GM21447 (cell line): ENCODE results near the gene CHKB.
"Not testable (repeated sequence)": the region's sequence is repeated elsewhere in the genome, so short reads cannot be mapped to it uniquely, and the experiment has no call there.

Experiments
- ATAC-seq: cut with Tn5 transposase; IDR thresholded peaks from one replicate; pipeline ENCODE4 v1.9.1; 2021; ENCODE audit not compliant: unreplicated experiment

CHKB gene

DNA sequence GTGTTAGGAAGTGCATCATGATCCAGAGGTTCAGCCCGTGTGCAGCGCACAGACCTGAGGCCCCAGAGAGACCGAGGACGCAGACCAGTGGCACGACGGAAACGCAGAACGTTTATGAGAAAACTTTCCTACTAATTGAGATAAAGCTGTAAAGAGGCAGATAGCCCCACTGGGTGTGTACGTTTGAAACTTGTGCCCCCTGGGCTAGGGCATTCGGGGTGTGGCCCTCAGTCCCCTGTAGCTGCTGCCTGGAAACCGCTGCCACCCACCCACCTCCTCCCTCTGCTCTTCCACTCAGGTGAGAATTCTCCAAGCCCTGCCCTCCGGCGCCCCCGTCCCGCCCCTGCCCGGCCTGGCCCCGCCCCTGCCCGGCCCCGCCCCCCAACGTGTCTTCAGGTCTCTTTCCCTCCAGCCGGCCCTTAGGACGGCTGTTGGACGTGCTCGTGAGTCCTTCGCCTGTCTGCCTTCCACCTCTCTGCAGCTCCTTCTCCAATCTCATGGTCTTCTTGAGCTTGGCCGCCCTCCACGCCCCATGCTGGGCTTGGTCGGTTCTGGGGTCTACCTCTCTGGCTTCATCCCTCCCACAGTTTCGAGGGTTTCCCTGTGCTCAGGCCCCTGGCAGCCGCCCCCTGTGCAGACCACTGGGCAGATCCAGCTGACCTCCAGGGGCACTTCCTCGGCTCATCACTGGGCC lies 30.0 kb upstream of the CHKB start:
- no peak for ATAC-seq

DNA sequence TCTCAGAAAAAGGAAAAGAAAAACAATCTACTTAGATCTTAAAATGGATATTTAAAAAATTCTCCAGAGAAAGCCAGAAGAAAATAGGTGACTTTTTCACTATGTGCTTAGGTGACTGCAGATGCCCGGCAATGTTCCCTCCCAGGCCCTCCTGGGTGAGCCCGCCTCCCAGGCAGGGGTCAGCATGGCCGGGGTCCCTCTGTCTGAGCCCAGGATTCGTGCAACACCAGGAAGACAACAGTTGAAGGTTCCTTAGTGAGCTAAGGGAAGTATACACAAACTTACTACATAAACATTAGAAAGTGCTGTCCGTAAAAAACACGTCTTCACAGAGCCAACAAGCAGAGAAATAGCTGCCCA lies 29.5 kb upstream of the CHKB start:
- no peak for ATAC-seq

DNA sequence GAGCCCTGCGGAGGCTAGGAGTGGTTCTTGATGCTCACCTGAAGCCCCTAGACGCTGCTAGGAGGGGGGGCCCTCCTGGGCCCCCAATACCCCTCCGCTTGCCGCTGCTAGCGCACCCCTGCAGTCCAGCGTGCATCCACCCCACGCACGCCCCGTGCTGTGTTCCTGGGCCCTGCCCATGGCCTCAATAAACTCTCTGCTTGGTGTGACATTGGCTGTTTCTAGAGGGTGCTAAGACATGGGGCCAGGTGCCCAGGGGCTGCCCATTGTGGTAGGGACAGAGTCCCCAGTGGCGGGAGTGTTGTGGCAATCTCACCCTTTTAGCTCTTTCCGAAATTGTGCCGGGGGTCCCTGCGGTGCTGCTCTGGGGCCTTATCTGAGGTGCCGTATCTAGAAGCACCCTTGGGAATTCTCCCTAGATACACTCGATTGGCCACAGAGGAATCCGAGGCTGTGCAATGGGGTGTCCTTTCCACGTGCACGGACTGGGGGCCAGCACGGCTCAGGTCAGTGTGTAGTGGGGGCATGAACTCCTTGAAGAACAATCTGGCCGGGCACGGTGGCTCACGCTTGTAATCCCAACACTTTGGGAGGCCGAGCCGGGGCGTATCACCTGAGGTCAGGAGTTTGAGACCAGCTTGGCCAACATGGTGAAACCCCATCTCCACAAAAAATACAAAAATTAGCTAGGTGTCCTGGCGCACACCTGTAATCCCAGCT lies 28.9 kb upstream of the CHKB start:
- ATAC-seq, result no peak

DNA sequence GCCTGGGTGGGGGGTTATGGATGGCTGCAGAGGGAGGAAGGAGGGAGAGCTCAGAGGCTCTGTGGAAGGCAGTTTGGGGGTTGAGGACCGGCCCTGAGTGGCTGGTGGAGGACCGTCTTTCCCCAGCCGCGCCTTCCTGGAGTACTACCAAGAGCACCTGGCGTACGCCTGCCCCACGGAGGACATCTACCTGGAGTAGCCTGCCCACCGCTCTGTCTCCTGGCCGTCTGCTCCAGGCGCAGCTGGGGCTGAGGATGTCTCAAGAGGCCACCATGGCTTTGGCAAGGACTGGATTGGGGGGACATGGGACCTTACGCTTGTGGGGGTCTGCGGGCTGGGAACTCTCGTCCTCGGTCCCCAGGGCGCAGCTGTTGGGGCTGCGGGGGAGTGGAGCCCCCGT lies 27.9 kb upstream of the CHKB start:
- no peak for ATAC-seq

DNA sequence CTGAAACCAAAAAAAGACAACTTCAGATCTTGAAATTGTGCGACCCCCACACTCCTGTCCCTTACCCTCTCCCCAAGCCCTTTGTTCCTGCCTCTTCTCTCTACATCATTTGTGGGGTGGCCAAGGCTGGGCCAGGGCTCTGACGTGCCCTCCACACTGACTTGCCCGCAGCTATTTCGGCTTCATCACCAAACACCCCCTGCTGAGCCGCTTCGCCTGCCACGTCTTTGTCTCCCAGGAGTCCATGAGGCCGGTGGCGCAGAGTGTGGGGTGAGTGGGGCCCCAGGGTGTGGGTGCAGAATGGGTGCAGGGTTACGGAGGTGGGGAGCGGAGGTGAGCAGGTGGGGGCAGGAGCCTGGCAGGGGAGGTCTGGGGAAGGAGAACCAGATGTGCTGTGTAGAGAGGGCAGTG lies 27.4 kb upstream of the CHKB start:
- ATAC-seq, result no peak

DNA sequence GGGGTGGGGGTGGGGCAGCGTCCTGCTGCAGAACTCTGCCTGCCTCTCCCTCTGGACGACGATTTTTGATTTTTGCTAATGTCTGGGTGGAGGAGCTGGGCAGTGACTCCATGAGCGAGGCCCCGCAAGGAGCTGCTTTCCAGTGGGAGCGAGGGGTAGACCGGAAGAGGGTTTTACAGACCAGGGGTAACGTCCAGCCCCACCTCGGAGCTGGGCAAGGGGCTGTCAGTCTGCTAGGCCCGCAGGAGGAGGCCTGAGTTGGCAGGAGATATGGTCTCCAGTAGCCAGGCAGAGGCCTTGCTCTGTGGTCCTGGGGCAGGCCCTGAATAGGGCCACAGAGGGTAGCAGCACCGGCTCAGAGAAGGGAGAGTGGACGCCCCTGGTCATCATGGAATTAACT lies 26.9 kb upstream of the CHKB start:
- ATAC-seq, result no peak

DNA sequence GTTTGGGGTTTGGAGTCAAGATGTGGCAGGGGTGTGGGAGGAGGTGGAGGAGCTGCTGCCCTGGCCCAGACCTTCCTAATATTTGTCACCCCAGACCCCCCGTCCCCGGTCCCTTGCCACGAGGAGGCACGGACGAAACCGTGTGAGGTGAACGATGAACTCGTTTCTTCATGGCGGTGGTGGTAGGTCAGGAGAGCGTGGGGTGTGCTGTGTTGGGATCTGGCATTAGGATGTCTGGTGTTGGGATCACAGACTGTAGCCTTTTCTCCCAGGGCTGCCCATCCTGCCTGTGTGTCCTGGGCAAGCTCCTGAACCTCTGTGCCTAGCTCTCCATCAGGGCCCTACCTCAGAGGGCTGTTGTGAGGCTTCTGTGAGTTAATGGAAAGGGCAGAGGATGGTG lies 26.3 kb upstream of the CHKB start:
- ATAC-seq, result no peak

DNA sequence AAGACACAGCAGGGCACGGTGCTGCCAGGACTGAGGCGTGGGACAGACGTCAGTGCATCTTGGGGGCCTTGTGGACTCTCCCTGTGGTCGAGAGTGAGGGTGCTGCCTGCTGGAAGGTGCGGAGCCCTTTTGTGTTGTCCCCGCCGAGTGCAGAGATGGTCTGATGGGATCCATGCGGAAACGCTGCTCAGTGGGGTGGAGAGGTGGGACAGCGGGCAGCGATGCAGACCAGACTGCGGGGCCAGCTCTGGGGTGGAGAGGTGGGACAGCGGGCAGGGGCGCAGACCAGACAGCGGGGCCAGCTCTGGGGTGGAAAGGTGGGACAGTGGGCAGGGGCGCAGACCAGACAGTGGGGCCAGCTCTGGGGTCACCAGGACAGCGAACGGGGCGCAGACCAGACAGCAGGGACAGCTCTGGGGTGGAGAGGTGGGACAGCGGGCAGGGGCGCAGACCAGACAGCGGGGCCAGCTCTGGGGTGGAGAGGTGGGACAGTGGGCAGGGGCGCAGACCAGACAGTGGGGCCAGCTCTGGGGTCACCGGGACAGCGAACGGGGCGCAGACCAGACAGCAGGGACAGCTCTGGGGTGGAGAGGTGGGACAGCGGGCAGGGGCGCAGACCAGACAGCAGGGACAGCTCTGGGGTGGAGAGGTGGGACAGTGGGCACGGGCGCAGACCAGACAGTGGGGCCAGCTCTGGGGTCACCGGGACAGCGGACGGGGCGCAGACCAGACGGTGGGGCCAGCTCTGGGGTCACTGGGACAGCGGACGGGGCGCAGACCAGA lies 25.6 kb upstream of the CHKB start:
- ATAC-seq, result not testable (repeated sequence)

DNA sequence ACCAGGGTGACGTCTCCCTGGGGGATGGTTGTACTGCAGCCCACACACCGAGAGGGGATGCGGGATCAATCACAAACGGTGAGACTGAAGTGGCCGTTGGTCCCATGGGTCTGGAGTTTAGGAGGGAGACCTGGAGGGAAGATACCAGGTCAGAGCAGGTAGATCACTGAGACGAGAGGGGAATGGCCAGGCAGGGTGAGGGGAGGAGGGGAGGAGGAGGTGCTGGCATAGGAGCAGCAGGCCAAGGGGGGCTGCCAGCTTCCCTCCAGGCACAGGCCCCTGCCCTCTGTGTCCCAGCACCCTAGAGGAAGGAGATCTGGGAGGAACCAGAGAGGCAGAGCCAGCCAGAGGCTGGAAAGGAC lies 25.0 kb upstream of the CHKB start:
- ATAC-seq, result no peak

DNA sequence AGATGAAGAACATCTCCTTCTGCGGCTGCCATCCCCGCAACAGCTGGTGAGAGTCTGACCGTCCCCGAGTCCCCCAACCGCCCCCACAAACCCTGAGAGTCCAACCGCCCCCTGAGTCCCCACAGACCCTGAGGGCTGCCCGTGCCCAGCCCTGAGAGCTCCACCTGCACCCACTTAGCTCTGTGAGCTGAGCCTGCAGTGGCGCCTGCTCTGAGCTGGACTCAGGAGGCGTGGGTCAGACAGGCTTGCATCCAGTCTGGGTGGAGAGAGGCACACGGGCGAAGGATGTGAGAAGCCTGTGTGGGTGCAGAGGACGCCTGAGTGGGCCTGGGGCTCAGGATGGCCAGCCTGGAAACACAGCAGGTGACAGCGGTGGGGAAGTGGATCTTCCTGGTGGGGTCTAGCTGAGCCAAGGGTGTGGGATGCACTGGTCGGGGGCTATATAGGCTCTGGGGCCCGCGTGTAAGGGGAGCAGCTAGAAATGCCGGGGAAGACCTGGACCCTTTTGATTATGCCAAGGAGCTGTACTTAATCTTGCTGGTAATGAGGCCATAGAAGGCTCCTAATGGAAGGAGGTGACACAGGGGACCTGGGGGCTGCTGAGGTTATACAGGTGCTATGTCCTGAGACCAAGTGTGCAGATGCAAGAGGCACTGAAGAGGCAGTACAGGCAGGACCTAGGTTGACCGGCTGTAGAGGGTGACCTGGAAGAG lies 24.5 kb upstream of the CHKB start:
- ATAC-seq, result no peak

DNA sequence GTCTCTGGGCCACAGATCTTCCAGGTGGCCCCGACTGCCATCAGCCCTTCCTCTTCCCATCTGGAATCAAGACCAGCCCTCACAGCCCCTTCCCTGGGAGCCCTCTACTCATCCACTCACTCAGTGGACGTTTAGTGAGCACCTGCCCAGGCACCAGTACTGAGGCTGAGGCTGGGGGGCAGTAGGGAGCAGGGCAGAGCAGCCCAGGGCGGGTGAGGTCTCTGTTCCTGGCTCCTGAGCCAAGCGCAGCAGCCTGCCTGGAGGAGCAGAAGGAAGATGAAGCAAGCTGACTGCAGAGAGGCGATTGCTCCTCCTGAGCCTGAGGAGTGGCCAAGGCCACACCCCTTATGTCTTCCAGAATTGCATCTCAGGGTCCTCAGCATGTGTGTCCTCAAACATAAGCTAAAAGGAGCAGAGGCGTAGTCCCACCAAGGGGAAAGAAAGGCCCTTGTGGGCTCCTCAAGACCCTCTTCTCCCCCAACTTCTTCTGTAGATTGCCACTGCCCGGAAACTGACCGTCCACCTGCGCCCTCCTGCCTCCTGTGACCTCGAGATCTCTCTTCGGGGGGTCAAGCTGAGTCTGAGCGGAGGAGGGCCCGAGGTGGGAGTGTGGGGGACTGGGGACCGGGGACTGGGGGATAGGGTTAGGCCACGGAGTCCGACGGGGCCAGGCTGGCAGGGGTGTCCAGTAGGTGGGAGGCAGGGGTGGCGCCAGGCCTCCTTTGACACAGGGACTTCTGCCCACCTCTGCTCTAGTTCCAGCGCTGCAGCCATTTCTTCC lies 23.7 kb upstream of the CHKB start:
- ATAC-seq, result no peak

DNA sequence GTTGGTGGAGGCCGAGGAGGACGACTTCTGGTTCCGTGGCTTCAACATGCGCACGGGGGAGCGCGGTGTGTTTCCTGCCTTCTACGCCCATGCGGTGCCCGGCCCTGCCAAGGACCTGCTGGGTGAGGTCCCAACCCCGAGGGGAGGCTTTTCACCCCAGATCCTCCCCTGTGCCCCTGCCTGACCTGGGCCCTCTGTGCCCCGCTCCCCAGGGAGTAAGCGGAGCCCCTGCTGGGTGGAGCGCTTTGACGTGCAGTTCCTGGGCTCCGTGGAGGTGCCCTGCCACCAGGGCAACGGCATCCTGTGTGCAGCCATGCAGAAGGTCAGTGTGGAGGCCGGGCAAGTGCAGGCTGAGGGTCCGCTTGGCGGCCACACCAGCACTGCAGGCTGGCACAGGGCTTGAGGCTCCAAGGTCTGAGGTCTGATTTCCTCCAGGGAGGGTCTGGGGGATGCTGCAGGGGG lies 23.0 kb upstream of the CHKB start:
- no peak for ATAC-seq

DNA sequence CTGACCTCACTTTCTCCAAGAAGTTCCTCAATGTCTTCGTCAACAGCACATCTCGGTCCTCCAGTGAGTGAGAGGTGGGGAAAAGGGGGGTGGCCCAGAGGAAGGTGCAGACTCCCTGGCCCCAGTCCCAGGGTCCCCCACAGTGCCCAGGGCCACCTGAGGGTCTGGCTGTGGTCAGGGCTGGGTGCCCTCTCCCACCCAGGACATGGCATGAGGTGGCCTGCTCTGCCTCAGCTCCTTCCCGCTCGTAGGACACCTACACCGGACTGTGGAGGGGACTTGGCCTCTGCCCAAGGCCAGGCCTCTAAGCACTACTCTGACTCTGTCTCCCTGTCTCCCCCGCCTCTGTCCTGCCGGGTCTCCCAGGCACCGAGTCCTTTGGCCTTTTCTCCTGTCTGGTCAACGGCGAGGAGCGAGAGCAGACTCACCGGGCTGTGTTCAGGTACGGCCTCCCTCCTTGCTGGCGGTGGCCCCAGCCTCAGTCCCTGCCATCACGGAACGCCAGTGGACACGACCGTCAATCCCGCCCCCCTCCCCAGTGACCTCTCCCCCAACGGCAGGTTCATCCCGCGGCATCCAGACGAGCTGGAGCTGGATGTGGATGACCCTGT lies 22.5 kb upstream of the CHKB start:
- ATAC-seq, result no peak

DNA sequence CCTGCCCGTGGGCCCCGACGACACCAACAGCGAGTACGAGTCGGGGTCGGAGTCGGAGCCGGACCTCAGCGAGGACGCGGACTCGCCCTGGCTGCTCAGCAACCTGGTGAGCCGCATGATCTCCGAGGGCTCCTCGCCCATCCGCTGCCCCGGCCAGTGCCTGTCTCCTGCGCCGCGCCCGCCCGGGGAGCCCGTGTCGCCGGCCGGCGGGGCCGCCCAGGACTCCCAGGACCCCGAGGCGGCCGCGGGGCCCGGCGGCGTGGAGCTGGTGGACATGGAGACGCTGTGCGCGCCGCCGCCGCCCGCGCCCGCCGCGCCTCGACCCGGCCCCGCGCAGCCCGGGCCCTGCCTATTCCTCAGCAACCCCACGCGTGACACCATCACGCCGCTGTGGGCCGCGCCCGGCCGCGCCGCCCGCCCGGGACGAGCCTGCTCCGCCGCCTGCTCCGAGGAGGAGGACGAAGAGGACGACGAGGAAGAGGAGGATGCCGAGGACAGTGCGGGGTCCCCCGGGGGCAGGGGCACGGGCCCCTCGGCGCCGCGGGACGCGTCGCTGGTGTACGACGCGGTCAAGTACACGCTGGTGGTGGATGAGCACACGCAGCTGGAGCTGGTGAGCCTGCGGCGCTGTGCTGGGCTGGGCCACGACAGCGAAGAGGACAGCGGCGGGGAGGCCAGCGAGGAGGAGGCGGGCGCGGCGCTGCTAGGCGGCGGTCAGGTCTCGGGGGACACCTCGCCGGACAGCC lies 21.8 kb upstream of the CHKB start:
- no peak for ATAC-seq

DNA sequence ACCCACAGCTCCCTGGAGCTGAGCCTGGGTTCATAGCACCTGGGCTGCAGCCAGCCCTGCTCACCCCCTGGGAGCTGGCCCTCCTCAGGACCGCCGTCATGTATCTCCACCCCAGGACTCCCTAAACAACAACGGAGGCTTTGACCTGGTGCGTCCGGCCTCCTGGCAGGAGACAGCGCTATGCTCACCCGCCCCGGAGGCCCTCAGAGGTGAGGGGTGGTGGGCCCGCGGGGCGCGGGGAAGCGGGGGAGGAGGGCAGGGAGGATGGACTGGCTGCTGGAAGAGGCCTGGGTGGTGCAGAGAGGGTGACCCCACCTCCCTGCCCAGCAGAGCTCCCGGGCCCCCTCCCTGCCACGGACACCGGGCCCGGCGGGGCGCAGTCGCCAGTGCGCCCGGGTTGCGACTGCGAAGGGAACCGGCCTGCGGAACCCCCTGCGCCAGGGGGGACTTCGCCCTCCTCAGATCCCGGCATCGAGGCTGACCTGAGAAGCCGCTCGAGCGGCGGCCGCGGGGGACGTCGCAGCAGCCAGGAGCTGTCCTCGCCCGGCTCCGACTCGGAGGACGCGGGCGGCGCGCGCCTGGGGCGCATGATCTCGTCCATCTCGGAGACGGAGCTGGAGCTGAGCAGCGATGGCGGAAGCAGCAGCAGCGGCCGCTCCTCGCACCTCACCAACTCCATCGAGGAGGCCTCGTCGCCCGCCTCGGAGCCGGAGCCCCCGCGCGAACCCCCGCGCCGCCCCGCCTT lies 21.0 kb upstream of the CHKB start:
- no peak for ATAC-seq

DNA sequence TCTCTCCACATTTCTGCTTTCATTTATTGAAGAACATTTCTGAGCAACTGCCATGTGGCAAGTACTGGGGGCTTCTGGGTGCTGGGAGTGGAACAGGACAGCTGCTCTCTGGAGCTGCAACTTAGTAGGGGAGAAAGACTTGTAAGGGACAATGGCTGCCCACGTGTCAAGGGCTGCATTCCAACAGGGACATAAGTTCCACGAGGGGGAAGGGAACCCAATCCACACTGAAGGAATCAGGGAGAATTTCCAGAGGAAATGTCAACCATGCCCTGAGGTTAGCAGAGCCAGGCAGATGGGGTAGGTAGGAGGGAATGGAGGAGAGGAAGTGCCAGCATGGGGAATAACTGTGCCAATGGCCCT lies 19.7 kb upstream of the CHKB start:
- no peak for ATAC-seq

DNA sequence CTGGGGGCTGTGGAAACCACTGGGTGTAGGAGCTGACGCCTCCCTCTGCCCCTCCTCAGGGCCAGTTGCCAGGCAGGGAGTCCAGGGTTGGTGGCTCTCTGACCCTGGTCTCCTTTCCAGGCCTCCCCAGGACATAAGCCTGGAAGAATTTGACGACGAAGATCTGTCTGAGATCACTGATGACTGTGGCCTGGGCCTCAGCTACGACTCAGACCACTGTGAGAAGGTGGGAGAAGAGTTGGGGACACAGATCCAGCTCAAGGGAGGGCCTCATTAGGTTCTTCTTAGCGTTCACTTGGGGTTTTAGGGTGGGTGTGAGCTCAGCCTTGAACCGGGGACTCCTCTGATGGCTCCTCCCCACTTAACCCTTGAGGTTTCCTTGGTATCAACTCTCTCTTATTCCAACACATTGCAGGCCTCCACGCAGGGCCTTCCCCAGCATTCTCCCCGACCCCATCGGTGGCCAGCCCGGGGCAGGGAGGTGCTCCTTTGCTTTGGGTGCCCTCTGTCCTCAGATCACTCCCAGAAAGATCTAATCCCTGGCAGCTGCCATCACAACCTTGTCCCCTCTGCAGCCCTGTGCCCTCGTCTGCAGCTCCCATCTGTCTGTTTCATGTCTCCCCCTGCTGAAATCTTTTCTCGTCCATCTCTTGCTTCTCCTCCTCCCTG lies 19.2 kb upstream of the CHKB start:
- no peak for ATAC-seq

DNA sequence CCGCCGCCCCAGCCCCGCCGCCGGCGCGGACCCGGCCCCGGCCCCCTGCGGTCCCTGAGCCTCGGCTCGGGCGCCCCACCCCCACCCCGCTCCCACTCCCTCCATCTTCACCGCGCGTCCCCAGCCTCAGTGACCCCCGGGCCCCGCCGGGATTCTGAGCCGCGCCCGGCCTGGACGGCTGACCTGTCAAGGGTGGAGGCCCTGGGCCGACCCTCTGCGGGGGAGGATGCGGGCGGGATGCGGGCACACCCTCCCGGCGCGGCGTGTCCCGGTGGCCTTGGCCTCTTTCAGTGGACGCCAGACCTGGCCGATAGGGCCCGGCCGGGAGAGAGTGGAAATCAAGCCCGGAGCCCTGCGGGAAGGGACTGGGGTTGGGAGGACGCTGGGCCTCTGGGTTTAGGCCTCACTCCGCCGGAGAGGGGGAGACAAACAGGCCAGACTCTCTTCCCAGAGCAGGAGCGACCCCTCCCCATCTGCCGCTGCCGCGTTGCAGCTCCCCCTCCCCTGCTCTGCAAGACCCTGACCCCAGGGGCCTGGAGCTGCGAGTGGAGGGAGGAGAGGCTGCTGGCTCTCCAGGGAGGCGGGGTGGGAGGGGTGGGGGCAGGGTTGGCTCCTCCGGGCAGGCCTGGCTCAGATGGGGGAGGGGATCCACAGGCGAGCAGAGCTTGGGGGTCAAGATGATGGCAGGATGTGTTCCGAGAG lies 18.5 kb upstream of the CHKB start:
- ATAC-seq, result no peak
